Endothelial cell of umbilical vein (primary cell): ENCODE results near the gene NOSIP. TPM values are rescaled to one million over a fixed set of nuclear protein-coding genes. Genes with fewer than 3 reads are reported as not detected.

Experiments
- BruUV-seq: library from RNA; stranded (reverse); fragments of 400-500 nt; replicated peaks from 2 replicates; lab custom pipeline; 2021; lab: Mats Ljungman, UMichigan
- CTCF ChIA-PET: fragments of 300-600, 350-600 bp; sonication (Branson Sonifier 250); formaldehyde crosslinking; loops from one replicate; lab custom pipeline; 2021; ENCODE audit warnings: antibody characterized with exemption, inconsistent platforms; lab: Charles Lee
- POLR2A ChIA-PET: fragments of 300-600, 350-600 bp; sonication (Branson Sonifier 250); formaldehyde crosslinking; loops from one replicate; lab custom pipeline; 2021; ENCODE audit warnings: antibody characterized with exemption, inconsistent platforms; lab: Charles Lee
- DNase-seq: peaks from one replicate; pipeline ENCODE4 v3.0.0-alpha.2; 2011; ENCODE audit warnings: low read depth, low spot score
- FAIRE-seq: peaks from 2 replicates; lab custom pipeline; 2011; peaks lifted over from hg19 to GRCh38; lab: Jason Lieb, UNC
- H2AFZ ChIP-seq: 2 replicates; pipeline ENCODE4 v1.6.0; 2012; ENCODE audit warnings: low read depth, low read length, control low read depth, inconsistent platforms
- H3K27ac ChIP-seq: 2 replicates; pipeline ENCODE4 v1.5.1; 2011; ENCODE audit warnings: low read depth, mild to moderate bottlenecking, control low read depth, low read length, moderate library complexity; ENCODE audit not compliant: insufficient read depth
- H3K27me3 ChIP-seq, 2 experiments: 2 replicates each; pipeline versions ENCODE4 v1.6.0 to v1.6.1; 2011; ENCODE audit warnings: low read length in 2 of 2, mixed read lengths in 1 of 2; ENCODE audit not compliant: control insufficient read depth in 2 of 2, insufficient read depth in 2 of 2
- H3K36me3 ChIP-seq, 2 experiments: 2 replicates in 1 of 2; 3 replicates in 1 of 2; pipeline ENCODE4 v1.5.1; 2011; ENCODE audit warnings: low read length in 2 of 2, mild to moderate bottlenecking in 1 of 2, moderate library complexity in 1 of 2; ENCODE audit not compliant: control insufficient read depth in 2 of 2, insufficient read depth in 2 of 2; ENCODE audit errors: extremely low read depth in 1 of 2
- H3K4me1 ChIP-seq: 3 replicates; pipeline ENCODE4 v1.5.1; 2011; ENCODE audit warnings: mild to moderate bottlenecking, low read length; ENCODE audit not compliant: control insufficient read depth, insufficient read depth; ENCODE audit errors: extremely low read depth
- H3K4me2 ChIP-seq: 2 replicates; pipeline ENCODE4 v1.6.1; 2011; ENCODE audit warnings: low read length, control low read depth, mixed read lengths; ENCODE audit not compliant: insufficient read depth
- H3K4me3 ChIP-seq, 3 experiments: fragments of 200-600 bp in 1 of 3; sonication (generic), shearing (Covaris generic) in 1 of 3; replicated peaks in 1 of 3; 2 replicates each; pipeline ENCODE4 v1.5.1; 2011 to 2016; ENCODE audit warnings: control low read depth in 3 of 3, low read length in 3 of 3, mild to moderate bottlenecking in 2 of 3, inconsistent platforms in 1 of 3, low read depth in 1 of 3, moderate library complexity in 1 of 3; ENCODE audit not compliant: insufficient read depth in 1 of 3
- H3K79me2 ChIP-seq: 2 replicates; pipeline ENCODE4 v1.6.0; 2012; ENCODE audit warnings: low read length, inconsistent platforms; ENCODE audit not compliant: control insufficient read depth, insufficient read depth
- H3K9ac ChIP-seq: replicated peaks from 2 replicates; pipeline ENCODE3; 2011; ENCODE audit warnings: low read length, control low read depth; ENCODE audit not compliant: insufficient read depth; ENCODE audit errors: extremely low read depth
- H3K9me1 ChIP-seq: replicated peaks from 3 replicates; pipeline ENCODE4 v1.6.0; 2011; ENCODE audit warnings: mild to moderate bottlenecking, low read length; ENCODE audit not compliant: control insufficient read depth, insufficient read depth; ENCODE audit errors: extremely low read depth
- H3K9me3 ChIP-seq: replicated peaks from 2 replicates; pipeline ENCODE4 v1.5.1; 2012; ENCODE audit warnings: low read length, inconsistent platforms; ENCODE audit not compliant: control insufficient read depth, insufficient read depth
- H4K20me1 ChIP-seq: replicated peaks from 2 replicates; pipeline ENCODE3; 2011; ENCODE audit warnings: mild to moderate bottlenecking, low read length; ENCODE audit not compliant: control insufficient read depth, insufficient read depth; ENCODE audit errors: extremely low read depth
- CTCF ChIP-seq, 2 donors: IDR thresholded peaks; 1 replicate in 1 of 2; 2 replicates in 1 of 2; pipeline ENCODE4 v1.5.1; 2011; ENCODE audit warnings: low read length in 2 of 2, mild to moderate bottlenecking in 2 of 2, moderate library complexity in 2 of 2, control low read depth in 1 of 2, inconsistent platforms in 1 of 2, low read depth in 1 of 2; ENCODE audit not compliant: insufficient read depth in 1 of 2; ENCODE audit errors: extremely low read depth in 1 of 2
- EZH2 ChIP-seq: IDR thresholded peaks from 2 replicates; pipeline ENCODE4 v1.6.1; 2012; ENCODE audit warnings: borderline replicate concordance, low read depth, mild to moderate bottlenecking, moderate library complexity, low read length, inconsistent platforms; ENCODE audit not compliant: severe bottlenecking
- FOS ChIP-seq: IDR thresholded peaks from 2 replicates; pipeline ENCODE4 v1.6.1; 2011; ENCODE audit warnings: mild to moderate bottlenecking, low read length, moderate library complexity, borderline replicate concordance; ENCODE audit not compliant: insufficient read depth
- GATA2 ChIP-seq: IDR thresholded peaks from 2 replicates; pipeline ENCODE4 v1.7.0; 2011; ENCODE audit warnings: low read depth, mild to moderate bottlenecking, moderate library complexity, mixed read lengths, low read length; ENCODE audit not compliant: insufficient read length, insufficient read depth
- JUN ChIP-seq: IDR thresholded peaks from 2 replicates; pipeline ENCODE4 v1.6.1; 2011; ENCODE audit warnings: borderline replicate concordance, low read depth; ENCODE audit not compliant: insufficient read length, insufficient read depth
- MAX ChIP-seq: IDR thresholded peaks from 2 replicates; pipeline ENCODE4 v1.6.1; 2011; ENCODE audit not compliant: insufficient read depth, insufficient read length
- MYC ChIP-seq: IDR thresholded peaks from one replicate; pipeline ENCODE4 v1.6.1; 2011; ENCODE audit warnings: mild to moderate bottlenecking, low read depth, low read length
- POLR2A ChIP-seq: IDR thresholded peaks from 2 replicates; pipeline ENCODE4 v1.6.1; 2012; ENCODE audit warnings: low read depth, mild to moderate bottlenecking, control low read depth, low read length
- POLR2AphosphoS5 ChIP-seq: IDR thresholded peaks from 2 replicates; pipeline ENCODE4 v1.6.1; 2012; ENCODE audit warnings: low read depth, mild to moderate bottlenecking, control low read depth, low read length, moderate library complexity; ENCODE audit not compliant: insufficient read depth
- dilution Hi-C: fragments of 300-500 bp; cut with MboI; formaldehyde crosslinking; loops from one replicate; pipeline ENCODE4 v1.15.0; 2019; ENCODE audit warnings: low sequenced_read_pairs; ENCODE audit not compliant: extremely low pct_ligation_motif_present
- intact Hi-C: fragments of 100-400 bp; cut with micrococcal nuclease; formaldehyde crosslinking; loops from one replicate; pipeline ENCODE4 v1.10.0; 2022
- polyA plus RNA-seq, 4 experiments: library from polyadenylated mRNA; depleted of rRNA in 3 of 4; stranded (reverse) in 3 of 4; unstranded in 1 of 4; fragments of >200 nt; gene quantifications; 2 replicates each; pipeline versions ENCODE4 v1.2.1 to v1.2.3, GENCODE V29; 2011 to 2012; ENCODE audit warnings: missing spikeins in 1 of 4
- total RNA-seq: library from RNA; stranded (reverse); gene quantifications from 2 replicates; pipeline ENCODE4 v1.2.3, GENCODE V29; 2021

The NOSIP gene
- total and polyA plus RNA-seq, 2 donors (not counting 3 experiments of a cell fraction or from before 2014, with no cell fraction given): 77.5 to 128 TPM

GRCh38 chr19:49533551-49534488 is 46.5 kb downstream of the NOSIP start:
- peak; percentile 79 for FAIRE-seq
- H3K79me2 ChIP-seq: peaks cover 5% of the 10 kb centered on the region
- dilution Hi-C loops: no loop called here
- no peaks in the 10 kb centered on the region for H3K9me1 ChIP-seq
- peaks cover 5 to 11% of the 10 kb centered on the region in 2 experiments for H3K36me3 ChIP-seq
- intact Hi-C loops: no loop called here
- no TSS peak for BruUV-seq
- peak; percentile 16 for TF ChIP-seq POLR2AphosphoS5
- TF ChIP-seq POLR2A: no peak
- TF ChIP-seq CTCF (IDR thresholded peaks at IDR 0.05; ENCODE audit: extremely low read depth in 1 of 2, insufficient read depth in 1 of 2, low read depth in 1 of 2, low read length in 2 of 2): peak; percentile 32 to 53
- TF ChIP-seq EZH2: no peak
- TF ChIP-seq MAX: peak; percentile 66
- no peak for TF ChIP-seq JUN
- TF ChIP-seq MYC: no peak
- no peak for TF ChIP-seq FOS
- TF ChIP-seq GATA2: no peak
- no peaks in the 10 kb centered on the region for H3K27me3 ChIP-seq
- peak overlapping the region; percentile 69 for H3K4me2 ChIP-seq
- H4K20me1 ChIP-seq: no peaks in the 10 kb centered on the region
- peak overlapping the region; percentile 89 for H2AFZ ChIP-seq
- no peaks in the 10 kb centered on the region for H3K9me3 ChIP-seq
- DNase-seq: peak; percentile 85
- POLR2A ChIA-PET: interaction anchor here (0.6 kb wide), 1 partner anchor 19 kb away, joined by 5 read pairs; no protein-coding TSS in a partner anchor
- no peak overlapping the region for H3K9ac ChIP-seq
- no peak overlapping the region for H3K27ac ChIP-seq
- peak overlapping the region; percentile 15 to 53 (median 38) for H3K4me3 ChIP-seq
- peaks cover 7% of the 10 kb centered on the region for H3K4me1 ChIP-seq
- CTCF ChIA-PET: interaction anchor here (1.1 to 3.8 kb wide), 5 partner anchors 12 to 55 kb away, joined by 3 to 30 read pairs (median 6); no protein-coding TSS in a partner anchor
